AML-193 (cell line): ENCODE data around the gene AIFM3.
A peak's percentile ranks its signal among the peaks of the same experiment; 100 is the strongest.

ENCODE experiments used
- DNase-seq, 2 experiments: peaks; one replicate each; lab custom pipeline; 2025; lab: John Stamatoyannopoulos, UW

AIFM3 gene

GRCh38 chr22:20975541-20976290 lies 8.7 kb downstream of the AIFM3 start:
- no peak for DNase-seq

GRCh38 chr22:20976291-20976877 lies 9.3 kb downstream of the AIFM3 start:
- no peak for DNase-seq

GRCh38 chr22:20977019-20977418 lies 10.0 kb downstream of the AIFM3 start:
- DNase-seq, result no peak

GRCh38 chr22:20977516-20978170 lies 10.6 kb downstream of the AIFM3 start:
- DNase-seq, result no peak

- DNase-seq, result no peak
Measured at GRCh38 chr22:20978419-20978818, 11.4 kb downstream of the AIFM3 start.

- DNase-seq, result no peak
Measured at GRCh38 chr22:20979243-20979809, 12.3 kb downstream of the AIFM3 start.

GRCh38 chr22:20979940-20980453 lies 12.9 kb downstream of the AIFM3 start:
- no peak for DNase-seq

- DNase-seq, result no peak
Measured at GRCh38 chr22:20980523-20980922, 13.5 kb downstream of the AIFM3 start.

GRCh38 chr22:20980938-20981722 lies 14.1 kb downstream of the AIFM3 start:
- DNase-seq, result no peak

GRCh38 chr22:20981787-20982562 lies 14.9 kb downstream of the AIFM3 start, which contains the start of gene LZTR1:
Gene LZTR1, plus strand, starts transcription at chr22:20982297. Its CDS starts 75 bp downstream, at chr22:20982372.
- DNase-seq, result peak; percentile 79 to 82

- DNase-seq, result no peak
Measured at GRCh38 chr22:20982563-20982882, 15.5 kb downstream of the AIFM3 start.

GRCh38 chr22:20983081-20983771 lies 16.2 kb downstream of the AIFM3 start:
- DNase-seq, result no peak

- DNase-seq, result no peak
Measured at GRCh38 chr22:20985720-20986119, 18.7 kb downstream of the AIFM3 start.

- DNase-seq, result no peak
Measured at GRCh38 chr22:20986365-20986764, 19.3 kb downstream of the AIFM3 start.

GRCh38 chr22:20987375-20987774 lies 20.3 kb downstream of the AIFM3 start:
- DNase-seq, result no peak

- no peak for DNase-seq
Measured at GRCh38 chr22:20988573-20989322, 21.7 kb downstream of the AIFM3 start.

- no peak for DNase-seq
Measured at GRCh38 chr22:20989323-20990138, 22.5 kb downstream of the AIFM3 start.

GRCh38 chr22:20990184-20991180 lies 23.4 kb downstream of the AIFM3 start:
- DNase-seq, result no peak
